Stimulated activated naive CD4-positive, alpha-beta T cell treated with Interleukin-2 at 50 U/mL for 16 hours (primary cell): ENCODE results near the gene IGF1R.
A peak's percentile ranks its signal among the peaks of the same experiment; 100 is the strongest.

Experiments used
- DNase-seq: peaks from one replicate; lab custom pipeline; 2025; lab: John Stamatoyannopoulos, UW

Gene IGF1R

DNA sequence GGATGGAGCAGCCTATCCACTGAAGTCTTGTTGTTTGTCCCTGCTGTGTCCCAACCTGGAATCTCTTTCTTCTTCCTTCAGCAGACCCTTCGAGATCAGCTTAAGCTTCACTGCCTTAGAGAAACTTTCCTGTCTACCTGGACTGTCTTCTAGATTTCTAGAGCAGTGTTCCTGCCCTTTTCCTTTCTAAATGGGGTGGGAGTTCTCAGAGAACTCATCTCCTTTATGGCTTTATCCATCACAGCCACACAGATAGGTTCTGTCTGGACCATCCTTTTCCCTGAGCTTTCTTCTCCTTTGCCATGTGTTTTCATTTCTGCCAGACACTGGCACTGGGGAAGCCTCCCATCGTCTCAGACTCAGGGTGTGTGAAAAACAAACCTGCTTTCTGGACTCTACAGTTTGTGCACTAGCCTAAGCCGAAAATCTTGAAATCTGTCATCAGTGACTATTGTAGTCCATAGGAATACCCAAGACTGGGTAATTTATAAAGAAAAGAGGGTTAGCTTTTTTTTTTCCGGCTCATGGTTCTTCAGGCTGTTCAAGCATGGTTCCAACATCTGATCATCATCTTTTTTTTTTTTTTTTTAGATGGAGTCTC, 181.8 kb downstream of the IGF1R start:
- DNase-seq = no peak

- no peak for DNase-seq
These were observed 186.6 kb downstream of the IGF1R start for GRCh38 chr15:98834976-98835375.

- DNase-seq = no peak
These were observed 187.5 kb downstream of the IGF1R start for GRCh38 chr15:98835876-98836275.

- DNase-seq = no peak
These were observed 190.3 kb downstream of the IGF1R start for GRCh38 chr15:98838387-98839259.

DNA sequence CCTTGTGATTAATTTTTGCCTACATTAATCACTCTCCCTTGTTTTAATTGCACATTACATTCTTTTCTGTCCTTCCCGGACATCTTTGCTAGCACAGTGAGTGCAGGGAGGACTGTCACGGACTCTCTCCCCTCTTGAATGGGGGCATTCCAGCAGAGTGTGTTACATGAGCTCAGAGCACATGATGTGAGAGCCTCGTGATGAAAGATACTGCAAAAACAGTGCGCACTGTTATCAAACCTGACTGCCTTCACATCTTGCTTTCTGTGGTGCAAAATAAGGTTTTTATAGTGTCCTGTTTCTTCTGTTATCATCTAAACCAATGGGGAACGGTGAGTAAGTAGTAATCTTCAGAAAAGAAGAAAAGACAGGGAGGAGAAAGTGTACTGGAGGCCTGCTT, 191.7 kb downstream of the IGF1R start:
- DNase-seq = no peak

- no peak for DNase-seq
These were observed 193.2 kb downstream of the IGF1R start for GRCh38 chr15:98841419-98841970.

GRCh38 chr15:98842192-98842972, 194.0 kb downstream of the IGF1R start:
- DNase-seq = no peak

GRCh38 chr15:98842973-98843285, 194.6 kb downstream of the IGF1R start:
- DNase-seq = no peak

- DNase-seq = no peak
These were observed 195.5 kb downstream of the IGF1R start for GRCh38 chr15:98843844-98844243.

DNA sequence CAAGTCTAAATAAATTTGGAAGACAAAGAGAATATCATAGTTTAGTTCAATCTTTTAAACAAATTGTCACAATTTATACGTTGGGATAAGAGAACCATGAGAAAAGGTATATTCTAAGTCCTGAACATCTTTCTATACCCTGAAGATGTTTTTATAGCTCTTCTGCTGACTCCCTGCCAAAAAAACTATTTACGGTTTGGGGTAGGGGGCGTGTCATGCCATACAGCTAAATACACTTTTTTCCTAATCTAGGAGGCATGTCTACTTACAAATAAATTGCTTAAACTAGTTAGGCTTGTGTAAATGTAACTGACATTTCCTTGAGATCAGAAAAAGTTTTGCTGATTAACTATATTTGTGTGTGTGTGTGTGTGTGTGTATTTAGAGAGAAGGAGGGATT, 195.9 kb downstream of the IGF1R start:
- no peak for DNase-seq

DNA sequence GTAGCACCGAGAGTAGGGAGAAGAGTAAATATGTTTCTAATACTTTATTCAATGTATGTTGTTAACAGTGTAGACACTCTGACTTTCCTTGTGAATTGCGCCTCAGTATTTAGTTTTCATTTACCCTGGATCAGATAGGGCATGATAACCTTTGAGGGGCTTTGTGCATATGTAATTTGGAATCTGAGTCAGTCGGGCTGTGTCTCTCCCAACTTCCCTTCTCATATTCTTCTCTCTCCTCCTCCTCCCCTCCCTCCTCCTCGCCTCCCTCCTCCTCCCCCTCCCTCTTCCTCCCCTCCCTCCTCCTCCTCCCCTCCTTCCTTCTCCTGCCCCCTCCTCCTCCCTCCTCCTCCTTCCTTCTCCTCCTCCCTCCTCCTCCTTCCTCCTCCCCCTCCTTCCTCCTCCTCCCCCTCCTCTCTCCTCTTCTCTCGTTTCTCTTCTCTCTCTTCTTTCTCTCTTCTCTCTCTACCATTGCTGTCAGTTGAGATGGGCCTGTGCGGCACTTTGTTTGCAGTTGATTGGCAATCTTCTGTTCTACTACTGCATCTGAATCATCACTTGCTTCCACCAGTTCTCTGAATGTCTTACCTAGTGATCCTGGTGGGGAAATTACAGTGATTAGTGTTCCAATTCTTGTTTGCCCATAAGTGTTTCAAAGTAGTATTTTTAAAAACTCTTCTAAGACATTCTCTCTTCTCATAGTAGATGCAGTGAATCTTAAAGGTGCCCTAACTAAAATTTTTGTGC, 197.0 kb downstream of the IGF1R start:
- DNase-seq = no peak

- DNase-seq = peak; percentile 48
These were observed 202.7 kb downstream of the IGF1R start for GRCh38 chr15:98850961-98851572.

- peak; percentile 66 for DNase-seq
These were observed 204.8 kb downstream of the IGF1R start for GRCh38 chr15:98853161-98853560.

GRCh38 chr15:98853617-98854420, 205.5 kb downstream of the IGF1R start:
- DNase-seq = no peak

- no peak for DNase-seq
These were observed 206.2 kb downstream of the IGF1R start for GRCh38 chr15:98854496-98854895.

- DNase-seq = no peak
These were observed 206.9 kb downstream of the IGF1R start for GRCh38 chr15:98855067-98855814.

DNA sequence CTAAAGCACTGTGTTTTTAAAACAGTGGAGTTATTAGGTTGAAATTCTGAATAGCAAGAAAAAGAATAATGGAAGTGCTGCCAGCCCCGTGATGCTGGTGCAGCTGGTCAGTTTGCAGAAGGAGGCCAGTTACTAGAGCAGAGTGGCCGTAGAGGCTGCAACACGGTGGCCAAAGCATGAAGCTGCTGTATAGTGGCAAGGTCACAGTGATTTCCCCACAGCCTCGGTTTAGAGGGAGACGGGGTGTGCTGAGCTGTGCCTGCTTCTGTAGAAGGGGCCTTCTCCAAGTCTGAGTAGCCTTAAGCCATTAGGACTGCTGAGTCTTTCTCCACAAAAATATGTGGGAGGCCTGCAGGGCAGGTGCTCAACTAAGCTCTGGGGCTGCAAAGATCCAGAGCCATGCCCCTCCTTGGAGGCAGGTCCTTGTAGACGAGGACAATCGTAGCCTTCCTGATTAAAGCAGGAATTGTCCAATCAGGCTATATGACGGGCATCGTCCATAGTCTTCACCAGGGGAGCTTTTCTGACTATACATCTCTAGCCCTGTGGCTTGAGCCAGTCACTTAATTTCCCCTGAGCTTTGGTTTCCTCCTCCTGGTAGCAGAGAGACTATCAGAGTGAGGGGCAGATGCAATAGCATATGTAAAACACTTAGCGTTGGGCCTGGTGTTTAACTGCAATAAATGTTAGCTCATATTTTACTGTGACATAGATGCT, 207.6 kb downstream of the IGF1R start:
- DNase-seq = no peak

- DNase-seq = no peak
These were observed 208.2 kb downstream of the IGF1R start for GRCh38 chr15:98856532-98856907.

GRCh38 chr15:98858610-98859023, 210.3 kb downstream of the IGF1R start:
- DNase-seq = no peak
